ENCODE results near the gene KDM1A. TPM values are rescaled to one million over a fixed set of nuclear protein-coding genes. Genes with fewer than 3 reads are reported as not detected.
A peak's percentile ranks its signal among the peaks of the same experiment; 100 is the strongest.

Gene KDM1A
- total and polyA plus RNA-seq, 10 of the 15 experiments (the other 5 are each of a cell fraction or from before 2014, with no cell fraction given), result 39.2 to 118 (median 98.9) TPM

DNA sequence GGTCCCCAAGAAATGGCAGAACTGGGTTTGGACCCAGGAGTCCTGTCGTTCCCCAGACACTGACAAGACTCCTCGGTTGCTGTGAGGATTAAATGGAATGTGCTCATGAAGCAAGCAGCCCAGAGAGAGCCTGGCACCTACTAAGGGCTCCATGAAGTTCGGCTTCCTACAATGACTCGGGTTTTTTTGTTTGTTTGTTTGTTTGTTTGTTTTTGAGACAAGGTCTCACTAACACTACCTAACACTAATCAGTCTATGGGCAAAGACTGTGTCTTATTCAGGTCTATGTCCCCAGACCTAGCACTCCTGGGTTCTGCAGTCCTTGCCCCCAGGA is 43.2 kb upstream of the KDM1A start (continued):
- TF ChIP-seq POLR2AphosphoS5 (IDR thresholded peaks at IDR 0.05; ENCODE audit: low read length), result no peak

DNA sequence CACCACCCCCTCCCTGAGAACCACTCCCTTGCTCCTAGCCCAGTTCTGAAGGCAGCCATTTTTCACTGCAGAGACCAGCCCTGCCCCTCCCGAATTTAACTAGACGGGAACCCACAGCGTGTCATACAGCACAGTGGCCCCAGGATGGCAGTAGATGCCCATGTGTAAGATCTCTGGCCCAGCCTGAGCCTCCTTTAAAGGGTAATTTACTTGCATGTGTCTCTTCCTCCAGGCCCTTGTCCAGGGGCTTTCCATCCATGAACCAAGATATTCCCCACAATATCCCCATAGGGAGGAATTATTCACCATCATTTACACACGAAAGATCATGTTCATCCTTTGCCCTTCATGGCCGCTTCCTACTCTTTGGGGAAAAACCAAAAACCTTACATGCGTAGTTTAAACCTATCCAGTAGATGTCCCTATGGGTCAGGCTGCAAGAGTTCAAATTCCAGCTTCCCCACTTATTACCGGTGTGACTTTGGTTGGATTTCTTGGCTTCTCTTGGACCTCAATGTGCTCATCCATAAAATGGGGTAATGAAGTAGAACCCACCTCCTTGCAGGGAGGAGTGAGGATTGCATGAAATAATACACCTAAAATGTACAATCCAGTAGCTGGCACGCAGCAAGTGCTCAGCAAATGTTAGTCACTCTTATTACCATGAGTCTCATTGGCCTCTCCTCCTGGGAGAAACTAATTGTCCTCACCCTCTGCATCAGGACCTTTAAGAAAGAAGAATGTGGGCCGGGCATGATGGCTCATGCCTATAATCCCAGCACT is 42.6 kb upstream of the KDM1A start:
- Histone ChIP-seq H3K9me3 (replicated peaks; ENCODE audit: control insufficient read depth, insufficient read depth, low read length) (no peaks in the 10 kb centered on the region), H3K27me3 (replicated peaks in 1 of 2; ENCODE audit: control insufficient read depth in 2 of 2, insufficient read depth in 2 of 2, low read length in 1 of 2) (peaks cover 0 to under 1% of the 10 kb centered on the region in 2 experiments; a peak in 2 of 4 replicates), H3K27ac (ENCODE audit: control insufficient read depth, insufficient read depth) (no peak overlapping the region), H3K9ac (ENCODE audit: control insufficient read depth, insufficient read depth, low read length) (no peak overlapping the region), H3K79me2 (ENCODE audit: control insufficient read depth, insufficient read depth, low read length) (no peaks in the 10 kb centered on the region), H4K20me1 (ENCODE audit: control insufficient read depth, insufficient read depth) (no peaks in the 10 kb centered on the region), H2AFZ (ENCODE audit: control insufficient read depth, low read depth, low read length) (peak overlapping the region; percentile 75), H3K4me2 (ENCODE audit: control insufficient read depth, insufficient read depth) (no peak overlapping the region), H3K4me1 (ENCODE audit: control insufficient read depth, insufficient read depth, low read length) (no peaks in the 10 kb centered on the region), H3K36me3 (ENCODE audit: control insufficient read depth in 2 of 2, insufficient read depth in 2 of 2, low read length in 1 of 2) (no peaks in the 10 kb centered on the region), H3K4me3 (no peak overlapping the region)
- in situ Hi-C loops (cut with MboI) (loop anchor here (5.0 kb wide), 2 partner anchors 121 to 211 kb away; no protein-coding TSS in a partner anchor), intact Hi-C loops (cut with micrococcal nuclease; ENCODE audit: unreplicated experiment) (loop anchor here (1.0 to 5.0 kb wide), 5 partner anchors 91 to 426 kb away; no protein-coding TSS in a partner anchor)
- FAIRE-seq (peak; percentile 87), ATAC-seq (peak; percentile 99), DNase-seq (ENCODE audit: low read depth, low spot score) (peak; percentile 40)
- SMC1A ChIA-PET (ENCODE audit: uncharacterized antibody, unreplicated experiment), result interaction anchor here (0.5 to 2.2 kb wide), 8 partner anchors 65 to 287 kb away, joined by 3 to 12 read pairs (median 4); no protein-coding TSS in a partner anchor
- 26% methylated on average over 9 of the region's 9 CpGs for WGBS (ENCODE audit: insufficient coverage, insufficient replicate concordance, low lambda C conversion rate, missing lambda C conversion rate)
- RAD21 ChIA-PET (ENCODE audit: unreplicated experiment), result interaction anchor here (0.7 to 2.8 kb wide), 4 partner anchors 122 to 211 kb away, joined by 3 to 24 read pairs (median 4); no protein-coding TSS in a partner anchor
- POLR2A ChIA-PET, result interaction anchor here (0.6 kb wide), 1 partner anchor 204 kb away, joined by 6 read pairs; no protein-coding TSS in a partner anchor
- CTCF ChIA-PET, result interaction anchor here (0.7 to 15.3 kb wide), 13 partner anchors 12 to 287 kb away, joined by 3 to 114 read pairs (median 4); partner anchors contain the start of gene KDM1A
- no TSS peak for BruUV-seq (replicated peaks)
- TF ChIP-seq HDAC6 (IDR thresholded peaks at IDR 0.05; ENCODE audit: unreplicated experiment) (no peak), SRF (IDR thresholded peaks at IDR 0.05; ENCODE audit: low read depth in 2 of 2, low read length in 2 of 2) (no peak), IKZF2 (IDR thresholded peaks at IDR 0.05) (peak in 1 of 2 experiments; percentile 21; a peak in 2 of 4 replicates), ETV6 (conservative IDR thresholded peaks at IDR 0.05 in 1 of 2, IDR thresholded peaks at IDR 0.05 in 1 of 2; ENCODE audit: borderline replicate concordance in 1 of 2, low read depth in 1 of 2) (no peak), SIN3A (IDR thresholded peaks at IDR 0.05; ENCODE audit: low read depth, low read length) (no peak), BRCA1 (IDR thresholded peaks at IDR 0.05; ENCODE audit: low read depth, low read length) (no peak), ZNF384 (IDR thresholded peaks at IDR 0.05; ENCODE audit: borderline replicate concordance, low read depth, low read length) (no peak), TCF12 (IDR thresholded peaks at IDR 0.05; ENCODE audit: low read depth, low read length) (no peak), NFIC (IDR thresholded peaks at IDR 0.05; ENCODE audit: low read depth, low read length) (no peak), EED (IDR thresholded peaks at IDR 0.05; ENCODE audit: low read depth) (no peak), YY1 (IDR thresholded peaks at IDR 0.05; ENCODE audit: low read depth, low read length) (peak; percentile 89), ZBED1 (IDR thresholded peaks at IDR 0.05; ENCODE audit: borderline replicate concordance) (no peak), CBX5 (IDR thresholded peaks at IDR 0.05; ENCODE audit: low read depth) (no peak), ZNF207 (IDR thresholded peaks at IDR 0.05; ENCODE audit: borderline replicate concordance) (0 out of 2 replicates have a peak, but pooled peaks have one; percentile 32), STAT3 (IDR thresholded peaks at IDR 0.05; ENCODE audit: low read depth, low read length) (no peak), JUNB (IDR thresholded peaks at IDR 0.05) (no peak)
- TF ChIP-seq, protein P1, sequence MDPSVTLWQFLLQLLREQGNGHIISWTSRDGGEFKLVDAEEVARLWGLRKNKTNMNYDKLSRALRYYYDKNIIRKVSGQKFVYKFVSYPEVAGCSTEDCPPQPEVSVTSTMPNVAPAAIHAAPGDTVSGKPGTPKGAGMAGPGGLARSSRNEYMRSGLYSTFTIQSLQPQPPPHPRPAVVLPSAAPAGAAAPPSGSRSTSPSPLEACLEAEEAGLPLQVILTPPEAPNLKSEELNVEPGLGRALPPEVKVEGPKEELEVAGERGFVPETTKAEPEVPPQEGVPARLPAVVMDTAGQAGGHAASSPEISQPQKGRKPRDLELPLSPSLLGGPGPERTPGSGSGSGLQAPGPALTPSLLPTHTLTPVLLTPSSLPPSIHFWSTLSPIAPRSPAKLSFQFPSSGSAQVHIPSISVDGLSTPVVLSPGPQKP (IDR thresholded peaks at IDR 0.05; ENCODE audit: low read depth, low read length), result no peak
- TF ChIP-seq, protein P2, sequence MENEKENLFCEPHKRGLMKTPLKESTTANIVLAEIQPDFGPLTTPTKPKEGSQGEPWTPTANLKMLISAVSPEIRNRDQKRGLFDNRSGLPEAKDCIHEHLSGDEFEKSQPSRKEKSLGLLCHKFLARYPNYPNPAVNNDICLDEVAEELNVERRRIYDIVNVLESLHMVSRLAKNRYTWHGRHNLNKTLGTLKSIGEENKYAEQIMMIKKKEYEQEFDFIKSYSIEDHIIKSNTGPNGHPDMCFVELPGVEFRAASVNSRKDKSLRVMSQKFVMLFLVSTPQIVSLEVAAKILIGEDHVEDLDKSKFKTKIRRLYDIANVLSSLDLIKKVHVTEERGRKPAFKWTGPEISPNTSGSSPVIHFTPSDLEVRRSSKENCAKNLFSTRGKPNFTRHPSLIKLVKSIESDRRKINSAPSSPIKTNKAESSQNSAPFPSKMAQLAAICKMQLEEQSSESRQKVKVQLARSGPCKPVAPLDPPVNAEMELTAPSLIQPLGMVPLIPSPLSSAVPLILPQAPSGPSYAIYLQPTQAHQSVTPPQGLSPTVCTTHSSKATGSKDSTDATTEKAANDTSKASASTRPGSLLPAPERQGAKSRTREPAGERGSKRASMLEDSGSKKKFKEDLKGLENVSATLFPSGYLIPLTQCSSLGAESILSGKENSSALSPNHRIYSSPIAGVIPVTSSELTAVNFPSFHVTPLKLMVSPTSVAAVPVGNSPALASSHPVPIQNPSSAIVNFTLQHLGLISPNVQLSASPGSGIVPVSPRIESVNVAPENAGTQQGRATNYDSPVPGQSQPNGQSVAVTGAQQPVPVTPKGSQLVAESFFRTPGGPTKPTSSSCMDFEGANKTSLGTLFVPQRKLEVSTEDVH (IDR thresholded peaks at IDR 0.05; ENCODE audit: low read depth, partially characterized antibody), result no peak

Measured in GM12878 (cell line).